SK-N-MC (cell line): ENCODE measurements around the gene NCEH1.

Source experiments
- EZH2 ChIP-seq: fragments of 200-600 bp; sonication (generic); IDR thresholded peaks from one replicate; pipeline ENCODE4 v1.6.1; 2017; ENCODE audit warnings: antibody characterized with exemption
- POLR2AphosphoS5 ChIP-seq: IDR thresholded peaks from 2 replicates; pipeline ENCODE4 v1.6.1; 2012; ENCODE audit warnings: mild to moderate bottlenecking, low read depth, low read length, borderline replicate concordance

- TF ChIP-seq EZH2 (no peak), POLR2AphosphoS5 (no peak)
These were observed 101.1 kb downstream of the NCEH1 start for GRCh38 chr3:172609750-172610149.
